A549 (cell line): ENCODE results near the gene GIT2. TPM values are rescaled to one million over a fixed set of nuclear protein-coding genes. Genes with fewer than 3 reads are reported as not detected.
"Not testable (repeated sequence)": the region's sequence is repeated elsewhere in the genome, so short reads cannot be mapped to it uniquely, and the experiment has no call there.

ENCODE experiments used
- ATAC-seq, 2 experiments: fragments of 200-7000 bp in 1 of 2; fragments of >200 bp in 1 of 2; cut with Nextera tagmentation in 1 of 2; cut with Tn5 transposase in 1 of 2; 3 replicates each; pipeline versions ENCODE4 v1.8.0 to v1.9.1; 2018 to 2020; ENCODE audit warnings: mild to moderate bottlenecking in 1 of 2, moderate library complexity in 1 of 2
- CTCF ChIA-PET: fragments of 300-600 bp; sonication (Branson Sonifier 250); formaldehyde crosslinking; extraction: SDS; loops from one replicate; lab custom pipeline; 2021; ENCODE audit warnings: antibody characterized with exemption, inconsistent platforms; lab: Yijun Ruan, JAX
- POLR2A ChIA-PET: fragments of 350-600 bp; formaldehyde crosslinking; extraction: SDS; loops from one replicate; lab custom pipeline; 2021; ENCODE audit warnings: antibody characterized with exemption, inconsistent platforms; lab: Yijun Ruan, JAX
- DNase-seq, 2 experiments: peaks; one replicate each; pipeline versions ENCODE4 v3.0.0 to v3.0.0-alpha.2; 2011 to 2016; ENCODE audit warnings: low read depth in 1 of 2, low spot score in 1 of 2
- FAIRE-seq: peaks from 2 replicates; lab custom pipeline; 2011; peaks lifted over from hg19 to GRCh38; lab: Jason Lieb, UNC
- H3K27ac ChIP-seq, 2 experiments: fragments of >200 bp; sonication (Bioruptor Twin); formaldehyde crosslinking; 3 replicates each; pipeline ENCODE4 v1.5.1; 2016 to 2017
- H3K4me1 ChIP-seq: fragments of >200 bp; sonication (Bioruptor Twin); formaldehyde crosslinking; 3 replicates; pipeline ENCODE4 v1.6.1; 2016
- H3K4me2 ChIP-seq: fragments of >200 bp; sonication (Bioruptor Twin); formaldehyde crosslinking; 3 replicates; pipeline ENCODE4 v1.6.1; 2016
- H3K4me3 ChIP-seq: fragments of >200 bp; sonication (Bioruptor Twin); formaldehyde crosslinking; 3 replicates; pipeline ENCODE4 v1.5.1; 2016
- H3K9me3 ChIP-seq: fragments of >200 bp; sonication (Bioruptor Twin); formaldehyde crosslinking; 3 replicates; pipeline ENCODE4 v1.6.1; 2016
- CBX2 ChIP-seq: fragments of 200-600 bp; sonication (generic); IDR thresholded peaks from 2 replicates; pipeline ENCODE4 v1.6.1; 2016; ENCODE audit warnings: low read depth, mild to moderate bottlenecking, borderline replicate concordance
- CEBPB ChIP-seq, 2 experiments: fragments of >200 bp in 1 of 2; sonication (Bioruptor Twin) in 1 of 2; formaldehyde crosslinking in 1 of 2; IDR thresholded peaks; 2 replicates each; pipeline ENCODE4 v1.6.1; 2012 to 2016
- CTCF ChIP-seq: fragments of >200 bp; sonication (Bioruptor Twin); formaldehyde crosslinking; IDR thresholded peaks from 3 replicates; pipeline ENCODE4 v1.5.1; 2016
- E2F6 ChIP-seq: IDR thresholded peaks from 2 replicates; pipeline ENCODE4 v1.6.1; 2012; ENCODE audit warnings: low read depth, borderline replicate concordance
- ELK1 ChIP-seq: fragments of 150-350 bp; IDR thresholded peaks from 2 replicates; pipeline ENCODE4 v1.6.1; 2014; ENCODE audit warnings: low read depth, mild to moderate bottlenecking, low read length
- FOXS1 ChIP-seq: fragments of 250-450 bp; sonication (Bioruptor Pico); IDR thresholded peaks from 2 replicates; pipeline ENCODE4 v1.5.0; 2020; ENCODE audit warnings: mild to moderate bottlenecking, moderate library complexity
- GATA3 ChIP-seq: IDR thresholded peaks from 2 replicates; pipeline ENCODE4 v1.6.1; 2012; ENCODE audit warnings: borderline replicate concordance
- HDAC2 ChIP-seq: fragments of 200-600 bp; sonication (generic); IDR thresholded peaks from 2 replicates; pipeline ENCODE4 v1.6.1; 2016
- HES2 ChIP-seq: fragments of >200 bp; sonication (Bioruptor Twin); formaldehyde crosslinking; IDR thresholded peaks from 2 replicates; pipeline ENCODE4 v1.6.1; 2016
- HEYL ChIP-seq: fragments of 250-450 bp; sonication (Bioruptor Pico); IDR thresholded peaks from 2 replicates; pipeline ENCODE4 v1.8.0; 2021; ENCODE audit warnings: mild to moderate bottlenecking, moderate library complexity
- HOXB13 ChIP-seq: fragments of 250-450 bp; sonication (Bioruptor Pico); IDR thresholded peaks from 2 replicates; pipeline ENCODE4 v1.5.0; 2020; ENCODE audit warnings: low read depth, mild to moderate bottlenecking, moderate library complexity
- KDM5A ChIP-seq: fragments of 200-600 bp; sonication (generic); IDR thresholded peaks from 2 replicates; pipeline ENCODE4 v1.6.1; 2016; ENCODE audit warnings: antibody characterized with exemption, mild to moderate bottlenecking
- MAFK ChIP-seq: fragments of 450-650 bp; IDR thresholded peaks from 2 replicates; pipeline ENCODE4 v1.6.1; 2014; ENCODE audit not compliant: partially characterized antibody
- NPAS2 ChIP-seq: fragments of 250-450 bp; sonication (Bioruptor Pico); IDR thresholded peaks from 2 replicates; pipeline ENCODE4 v1.8.0; 2022; ENCODE audit warnings: mild to moderate bottlenecking, moderate library complexity, borderline replicate concordance
- PBX3 ChIP-seq: IDR thresholded peaks from 2 replicates; pipeline ENCODE4 v1.6.1; 2012
- RAD21 ChIP-seq, 2 experiments: fragments of >200 bp in 1 of 2; sonication (Bioruptor Twin) in 1 of 2; formaldehyde crosslinking in 1 of 2; IDR thresholded peaks in 1 of 2; conservative IDR thresholded peaks in 1 of 2; 2 replicates in 1 of 2; 3 replicates in 1 of 2; pipeline ENCODE4 v1.6.1; 2012 to 2018; ENCODE audit warnings: inconsistent platforms in 1 of 2
- RARB ChIP-seq: fragments of 250-450 bp; sonication (Bioruptor Pico); IDR thresholded peaks from 2 replicates; pipeline ENCODE4 v1.8.0; 2021; ENCODE audit warnings: mild to moderate bottlenecking, moderate library complexity
- RFX5 ChIP-seq: fragments of 450-650 bp; IDR thresholded peaks from 2 replicates; pipeline ENCODE4 v1.7.1; 2014; ENCODE audit warnings: antibody characterized with exemption, mild to moderate bottlenecking, moderate library complexity
- RNF2 ChIP-seq: fragments of 200-600 bp; sonication (generic); IDR thresholded peaks from 2 replicates; pipeline ENCODE4 v1.6.1; 2016; ENCODE audit warnings: low read depth, mild to moderate bottlenecking, antibody characterized with exemption, moderate library complexity, borderline replicate concordance
- SMC3 ChIP-seq: fragments of >200 bp; sonication (Bioruptor Twin); formaldehyde crosslinking; IDR thresholded peaks from 3 replicates; pipeline ENCODE4 v1.6.1; 2018; ENCODE audit warnings: inconsistent platforms
- ZC3H11A ChIP-seq: fragments of 450-650 bp; IDR thresholded peaks from 2 replicates; pipeline ENCODE4 v1.6.1; 2014; ENCODE audit warnings: antibody characterized with exemption, mild to moderate bottlenecking
- ZNF302 ChIP-seq: fragments of 250-450 bp; sonication (Bioruptor Pico); IDR thresholded peaks from 2 replicates; pipeline ENCODE4 v1.9.0; 2021; ENCODE audit warnings: inconsistent platforms, mild to moderate bottlenecking, moderate library complexity
- WGBS: methylation state at CpG from one replicate; pipeline ENCODE4 v1.1.6; 2017; ENCODE audit errors: missing lambda C conversion rate; 5-methylcytosine and 5-hydroxymethylcytosine counted together
- polyA plus RNA-seq, 4 experiments: library from polyadenylated mRNA; depleted of rRNA in 3 of 4; stranded (reverse); fragments of >200 nt; fragmentation: RNase III in 1 of 4; extraction: RNeasy Plus Mini Kit Qiagen cat#74134 plus additional on column Dnase treatment in 1 of 4; gene quantifications; 2 replicates in 3 of 4; 3 replicates in 1 of 4; pipeline ENCODE4 v1.2.3, GENCODE V29; 2011 to 2017

GIT2 gene
- polyA plus RNA-seq, 2 of the 4 experiments (the other 2 are of a cell fraction) = 18.5 to 38.0 TPM

- DNase-seq = no peak
- FAIRE-seq = no peak
Observed at GRCh38 chr12:109892165-109892715, 103.9 kb downstream of the GIT2 start.

GRCh38 chr12:109891731-109892130 is 104.4 kb downstream of the GIT2 start:
- CTCF ChIA-PET = interaction anchor here (0.9 to 2.5 kb wide), 3 partner anchors 10 to 558 kb away, joined by 4 to 9 read pairs (median 4); partner anchors contain the start of gene ARPC3
- H3K4me1 ChIP-seq = peaks cover 18% of the 10 kb centered on the region
- H3K27ac ChIP-seq, POLR2A ChIA-PET, FAIRE-seq, ATAC-seq, DNase-seq, H3K9me3 ChIP-seq, H3K4me2 ChIP-seq, H3K4me3 ChIP-seq: not testable (repeated sequence)
- WGBS = 85% methylated on average over 7 of the region's 7 CpGs

More at GRCh38 chr12:109892165-109892715, 103.9 kb downstream of the GIT2 start:
- Histone ChIP-seq H3K9me3 (no peaks in the 10 kb centered on the region), H3K4me2 (no peak overlapping the region), H3K4me3 (no peak overlapping the region), H3K4me1 (peaks cover 18% of the 10 kb centered on the region), H3K27ac (no peak overlapping the region)
- 91% methylated on average over 1 of the region's 1 CpG for WGBS
- TF ChIP-seq ZNF302 (CRISPR knock-in tag) = no peak
- no peak for TF ChIP-seq RAD21 (conservative IDR thresholded peaks at IDR 0.05 in 1 of 2, IDR thresholded peaks at IDR 0.05 in 1 of 2)
- ChIA-PET CTCF (interaction anchor here (0.9 to 2.5 kb wide), 4 partner anchors 10 to 558 kb away, joined by 3 to 9 read pairs (median 4); partner anchors contain the start of gene ARPC3), POLR2A (no interaction called here)
- no peak for ATAC-seq

- peaks cover 23% of the 10 kb centered on the region for H3K4me1 ChIP-seq
- FAIRE-seq (no peak), DNase-seq (no peak), ATAC-seq (no peak)
- H3K4me3 ChIP-seq = no peak overlapping the region
- TF ChIP-seq PBX3 = no peak
- no peak for TF ChIP-seq NPAS2 (CRISPR knock-in tag)
- TF ChIP-seq HES2 = no peak
- TF ChIP-seq HEYL (CRISPR knock-in tag) = no peak
- no peak for TF ChIP-seq ZC3H11A
- no peak for TF ChIP-seq SMC3
- TF ChIP-seq GATA3 = no peak
- no peak for TF ChIP-seq RAD21 (conservative IDR thresholded peaks at IDR 0.05 in 1 of 2, IDR thresholded peaks at IDR 0.05 in 1 of 2)
- TF ChIP-seq CBX2 = no peak
- TF ChIP-seq KDM5A = no peak
- TF ChIP-seq HDAC2 = no peak
- TF ChIP-seq FOXS1 = no peak
- ChIA-PET CTCF (interaction anchor here (0.6 to 1.7 kb wide), 8 partner anchors 9 to 495 kb away, joined by 3 to 6 read pairs (median 4); partner anchors contain the start of gene TCHP), POLR2A (no interaction called here)
- no peak overlapping the region for H3K27ac ChIP-seq
- H3K4me2 ChIP-seq = no peak overlapping the region
- H3K9me3 ChIP-seq = no peaks in the 10 kb centered on the region
- 81% methylated on average over 13 of the region's 13 CpGs for WGBS
Observed at GRCh38 chr12:109890620-109891170, 105.5 kb downstream of the GIT2 start.

- ATAC-seq = peak; percentile 84 to 87
- ChIA-PET CTCF (interaction anchor here (0.6 to 2.0 kb wide), 9 partner anchors 9 to 84 kb away, joined by 3 to 10 read pairs (median 5); partner anchors contain the start of gene TCHP), POLR2A (interaction anchor here (0.5 to 1.2 kb wide), 4 partner anchors 12 to 726 kb away, joined by 3 to 4 read pairs (median 4); partner anchors contain the start of genes TCHP and TCTN1)
- no peak for FAIRE-seq
- no peaks in the 10 kb centered on the region for H3K9me3 ChIP-seq
- peaks cover 36% of the 10 kb centered on the region for H3K4me1 ChIP-seq
- DNase-seq = peak; percentile 66 to 85
- H3K27ac ChIP-seq = peak overlapping the region; percentile 71 to 84
- peak overlapping the region; percentile 70 for H3K4me2 ChIP-seq
- no peak overlapping the region for H3K4me3 ChIP-seq
- WGBS = 36% methylated on average over 12 of the region's 12 CpGs
- TF ChIP-seq MAFK (peak; percentile 35), RFX5 (no peak), RARB (CRISPR knock-in tag) (no peak), RNF2 (no peak), HOXB13 (CRISPR knock-in tag) (no peak), CTCF (no peak), CEBPB (IDR thresholded peaks at IDR 0.05) (peak in 1 of 2 experiments; percentile 45; a peak in 1 of 4 replicates), E2F6 (no peak), ELK1 (no peak), RAD21 (conservative IDR thresholded peaks at IDR 0.05 in 1 of 2, IDR thresholded peaks at IDR 0.05 in 1 of 2) (no peak)
Observed at GRCh38 chr12:109888179-109889020, 107.8 kb downstream of the GIT2 start.
